ENCODE results near the gene FRRS1L.
A peak's percentile ranks its signal among the peaks of the same experiment; 100 is the strongest.

Gene FRRS1L, protein sequence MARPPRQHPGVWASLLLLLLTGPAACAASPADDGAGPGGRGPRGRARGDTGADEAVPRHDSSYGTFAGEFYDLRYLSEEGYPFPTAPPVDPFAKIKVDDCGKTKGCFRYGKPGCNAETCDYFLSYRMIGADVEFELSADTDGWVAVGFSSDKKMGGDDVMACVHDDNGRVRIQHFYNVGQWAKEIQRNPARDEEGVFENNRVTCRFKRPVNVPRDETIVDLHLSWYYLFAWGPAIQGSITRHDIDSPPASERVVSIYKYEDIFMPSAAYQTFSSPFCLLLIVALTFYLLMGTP

DNA sequence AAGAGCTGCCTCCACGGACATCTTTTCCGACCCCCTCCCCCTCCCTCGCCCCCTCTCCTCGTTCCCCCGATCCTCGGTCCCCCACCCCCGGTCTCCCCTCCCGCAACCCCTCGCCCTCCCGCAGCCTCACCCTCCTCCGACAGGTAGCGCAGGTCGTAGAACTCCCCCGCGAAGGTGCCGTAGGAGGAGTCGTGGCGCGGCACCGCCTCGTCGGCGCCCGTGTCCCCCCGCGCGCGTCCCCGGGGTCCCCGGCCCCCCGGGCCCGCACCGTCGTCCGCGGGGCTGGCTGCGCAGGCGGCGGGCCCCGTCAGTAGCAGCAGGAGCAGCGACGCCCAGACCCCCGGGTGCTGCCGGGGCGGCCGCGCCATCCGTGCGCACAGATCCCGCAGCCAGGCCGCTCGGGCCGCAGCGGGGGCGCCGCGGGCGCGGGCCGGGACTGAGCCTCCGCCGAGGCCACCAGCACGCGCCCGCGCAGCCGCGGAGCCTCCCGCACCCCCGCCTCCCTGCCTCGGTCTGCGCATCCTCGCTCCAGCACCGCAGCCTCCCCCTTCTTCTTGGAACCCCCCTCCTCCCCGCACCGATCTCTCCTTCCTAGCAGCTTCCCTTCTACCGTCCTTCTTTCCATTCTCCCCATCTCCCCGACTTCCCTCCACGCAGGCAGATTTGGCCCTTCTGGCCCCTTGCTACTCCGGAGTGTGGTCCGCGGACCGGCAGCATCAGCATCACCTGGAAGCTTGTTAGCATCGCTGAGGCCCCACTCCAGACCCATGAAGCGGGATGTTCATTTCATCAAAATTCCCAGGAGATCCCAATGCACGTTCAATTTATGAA, at the start of gene FRRS1L:
FRRS1L (minus strand) TSS at position 479 of the 831 bp plus-strand sequence; CDS start at position 368, 111 bp downstream.
- H3K4me3 ChIP-seq = peak within 1 kb of the TSS in 1 of 7 experiments; percentile 30

DNA sequence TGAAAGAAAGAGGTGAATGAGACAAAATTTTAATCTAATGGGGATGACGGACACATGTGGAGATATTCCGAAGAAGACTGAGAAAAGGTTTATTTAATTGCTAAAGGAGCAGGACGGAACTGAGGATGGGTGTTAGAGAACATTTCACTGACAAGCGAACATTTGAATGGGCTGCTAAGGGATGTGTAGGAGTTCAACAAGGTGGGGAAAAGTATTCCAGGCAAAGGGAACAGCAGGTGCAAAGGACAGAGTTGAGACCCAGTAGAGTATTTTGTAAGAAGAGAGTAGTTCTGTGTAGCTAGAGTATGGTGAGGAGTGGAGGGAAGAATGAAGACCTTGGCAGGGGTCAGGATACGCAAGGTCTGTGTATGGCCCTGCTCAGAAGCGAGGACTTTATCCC, 47.4 kb upstream of the FRRS1L start:
- Histone ChIP-seq H3K4me3 (no peak overlapping the region), H3K27ac (no peak overlapping the region)

More for the DNA sequence above, at the start of gene FRRS1L:
- H3K27ac ChIP-seq = no peak within 1 kb of the TSS

DNA sequence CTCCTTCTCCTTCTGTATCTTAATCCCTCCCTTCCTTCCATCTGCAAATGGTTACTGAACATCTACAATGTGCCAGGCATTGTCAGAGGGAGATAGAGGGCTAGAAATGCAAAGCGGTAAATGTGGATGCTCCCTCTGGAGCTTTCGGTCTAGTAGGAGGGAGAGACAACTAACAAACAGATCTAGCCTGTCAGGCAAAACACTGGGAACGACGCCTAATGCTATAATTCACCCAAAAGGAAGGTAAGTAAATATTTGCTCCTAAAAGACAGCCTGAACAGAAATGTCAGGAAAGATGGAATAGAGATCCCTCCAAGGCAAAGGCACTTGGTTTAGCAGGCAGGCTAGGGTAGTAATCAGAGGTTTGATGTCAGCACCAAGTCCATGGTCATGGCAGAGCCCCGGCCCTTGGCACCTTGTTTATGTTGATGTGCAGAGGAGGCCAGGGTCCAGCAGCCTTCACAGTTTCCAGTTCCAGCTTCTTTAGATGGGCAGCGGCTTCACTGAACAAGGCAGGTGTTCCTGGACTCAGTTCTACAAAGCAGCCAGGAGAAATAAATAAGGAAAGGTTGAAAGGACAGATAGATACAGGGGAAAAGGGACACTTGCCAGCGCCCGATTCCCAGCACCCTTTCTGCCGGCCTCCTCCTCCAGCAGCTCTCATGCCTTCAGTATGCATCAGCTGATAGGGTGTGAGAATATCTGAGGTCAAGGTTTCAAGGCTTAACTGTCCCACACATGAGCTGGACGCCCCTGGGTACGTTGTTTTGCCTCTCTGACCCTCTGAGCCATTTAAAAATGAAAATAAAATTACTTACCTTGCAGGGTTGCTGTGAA, 46.5 kb upstream of the FRRS1L start:
- Histone ChIP-seq H3K27ac (no peak overlapping the region), H3K4me3 (no peak overlapping the region)

DNA sequence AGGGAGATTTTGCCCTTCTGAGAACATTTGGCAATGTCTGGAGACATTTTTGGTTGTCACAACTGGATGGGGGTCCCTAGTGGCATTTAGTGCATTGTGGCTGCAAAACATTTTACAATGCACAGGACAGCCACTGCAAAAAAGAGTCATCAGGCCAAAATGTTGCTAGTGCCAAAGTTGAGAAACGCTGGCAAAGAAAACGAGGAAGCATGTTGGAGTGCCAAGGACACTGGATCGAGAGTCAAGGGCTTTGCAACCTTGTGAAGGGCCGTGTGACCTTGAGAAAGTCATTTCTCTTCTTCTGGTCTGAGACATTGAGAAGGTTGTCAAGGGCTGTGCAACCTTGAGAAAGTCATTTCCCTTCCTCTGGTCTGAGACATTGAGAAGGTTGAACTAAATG, 45.7 kb upstream of the FRRS1L start:
- H3K27ac ChIP-seq = no peak overlapping the region
- H3K4me3 ChIP-seq = no peak overlapping the region

DNA sequence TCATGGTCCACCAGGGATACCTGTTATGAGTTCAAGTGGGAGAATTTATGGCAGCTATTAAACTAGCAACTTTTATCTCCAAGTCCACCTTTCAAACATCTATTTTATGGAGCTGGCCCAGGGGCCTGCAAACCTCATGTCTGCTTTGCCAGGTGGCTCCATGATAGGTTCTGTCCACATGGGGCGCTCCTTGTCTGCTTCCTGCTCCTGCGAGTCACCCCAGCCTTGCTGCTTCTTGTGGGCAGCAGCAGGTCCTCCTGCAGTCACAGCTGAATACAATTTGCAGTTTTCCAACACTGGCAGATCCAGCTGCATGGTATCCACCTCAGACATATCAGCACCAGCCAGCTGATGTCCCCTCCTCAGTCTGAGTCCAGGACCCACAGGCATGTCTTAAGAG, 39.6 kb upstream of the FRRS1L start:
- H3K27ac ChIP-seq = no peak overlapping the region

DNA sequence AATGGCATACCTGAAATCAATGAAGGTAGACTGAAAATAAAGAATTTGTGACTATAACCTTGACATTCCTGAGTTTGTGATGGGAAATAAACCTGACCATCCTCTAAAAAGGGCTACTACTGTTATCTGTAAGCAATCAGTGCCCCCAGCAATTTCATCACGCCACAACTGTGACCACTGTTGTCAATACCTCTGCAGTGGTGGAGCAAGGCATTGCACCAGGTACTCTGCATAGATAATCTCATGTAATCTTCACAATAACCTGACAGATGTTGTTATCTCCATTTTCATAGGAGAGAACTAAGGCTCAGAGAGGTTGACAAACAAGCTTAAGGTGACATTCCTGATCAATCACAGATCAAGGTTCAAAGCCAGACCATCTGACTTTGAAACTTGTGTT, 38.5 kb upstream of the FRRS1L start:
- H3K4me3 ChIP-seq = no peak overlapping the region
- H3K27ac ChIP-seq = no peak overlapping the region

More for the DNA sequence above, 39.6 kb upstream of the FRRS1L start:
- no peak overlapping the region for H3K4me3 ChIP-seq

DNA sequence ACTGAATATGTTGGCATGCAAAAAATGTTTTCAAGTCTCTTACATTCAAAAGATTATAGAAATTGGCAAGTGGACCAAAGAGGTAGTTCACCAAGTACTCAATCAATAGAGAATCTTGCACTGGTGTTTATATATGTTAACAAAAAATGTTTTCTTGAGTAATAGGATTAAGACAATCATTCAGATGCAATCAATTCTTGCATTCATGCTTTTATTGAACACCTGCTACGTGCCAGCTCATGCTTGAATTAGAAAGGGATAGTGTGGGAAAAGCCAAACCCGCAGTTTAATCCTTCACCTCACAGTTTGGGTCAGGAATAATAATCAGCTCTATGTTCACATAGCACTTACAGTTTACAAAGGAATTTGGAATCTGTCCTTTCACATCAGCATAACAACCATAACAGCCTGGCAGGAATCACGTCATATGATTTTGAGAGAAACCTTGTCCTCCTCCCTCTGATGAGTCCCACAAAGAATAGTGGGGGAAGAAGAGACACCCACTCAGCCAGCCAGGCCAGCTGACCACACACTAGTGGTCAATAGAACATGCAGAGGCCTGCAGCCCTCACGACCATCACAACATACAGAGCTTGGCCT, 36.8 kb upstream of the FRRS1L start:
- Histone ChIP-seq H3K4me3 (no peak overlapping the region), H3K27ac (no peak overlapping the region)

DNA sequence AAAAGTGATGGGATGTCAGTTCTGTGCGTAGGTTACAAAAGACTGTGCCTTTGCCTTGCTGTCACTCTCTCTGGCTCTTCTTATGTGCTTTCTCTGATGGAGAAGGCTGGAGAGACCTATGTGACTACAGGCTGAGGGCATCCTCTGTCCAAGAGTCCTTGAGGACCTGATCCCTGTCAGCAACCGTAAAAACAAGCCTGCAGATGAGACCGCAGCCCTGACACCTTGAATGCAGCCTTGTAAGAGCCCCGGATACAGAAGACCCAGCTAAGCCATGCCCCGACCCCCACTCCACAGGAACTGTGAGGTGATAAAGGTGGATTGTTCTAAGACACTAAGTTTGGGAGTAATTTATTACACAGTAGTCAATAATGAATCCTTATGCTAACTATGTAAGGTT, 32.6 kb upstream of the FRRS1L start:
- Histone ChIP-seq H3K4me3 (no peak overlapping the region), H3K27ac (no peak overlapping the region)

DNA sequence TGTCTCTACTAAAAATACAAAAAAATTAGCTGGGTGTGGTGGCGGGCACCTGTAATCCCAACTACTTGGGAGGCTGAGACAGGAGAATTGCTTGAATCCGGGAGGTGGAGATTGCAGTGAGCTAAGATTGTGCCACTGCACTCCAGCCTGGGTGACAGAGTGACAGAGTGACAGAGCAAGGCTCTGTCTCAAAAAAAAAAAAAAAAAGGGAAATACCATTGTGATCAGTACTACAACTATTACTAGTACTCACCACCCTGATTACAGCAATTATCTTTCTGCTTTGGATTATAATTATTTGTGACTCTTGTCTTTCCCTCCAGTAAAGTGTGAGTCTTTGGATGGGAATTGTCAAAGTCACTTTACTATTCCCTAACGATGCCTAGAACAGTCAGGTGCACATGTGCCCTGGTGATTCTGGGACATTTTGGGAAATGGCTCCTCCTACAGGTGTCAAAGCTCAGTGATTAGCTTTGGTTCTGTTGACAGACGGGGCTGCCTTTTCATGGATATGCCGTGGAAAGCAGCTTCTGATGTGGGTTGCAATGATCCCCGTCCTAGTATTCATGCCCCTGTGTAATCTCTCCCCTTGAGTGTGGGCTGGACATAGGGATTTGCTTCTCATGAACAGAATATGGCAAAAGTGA, 31.8 kb upstream of the FRRS1L start:
- H3K27ac ChIP-seq = no peak overlapping the region
- no peak overlapping the region for H3K4me3 ChIP-seq

DNA sequence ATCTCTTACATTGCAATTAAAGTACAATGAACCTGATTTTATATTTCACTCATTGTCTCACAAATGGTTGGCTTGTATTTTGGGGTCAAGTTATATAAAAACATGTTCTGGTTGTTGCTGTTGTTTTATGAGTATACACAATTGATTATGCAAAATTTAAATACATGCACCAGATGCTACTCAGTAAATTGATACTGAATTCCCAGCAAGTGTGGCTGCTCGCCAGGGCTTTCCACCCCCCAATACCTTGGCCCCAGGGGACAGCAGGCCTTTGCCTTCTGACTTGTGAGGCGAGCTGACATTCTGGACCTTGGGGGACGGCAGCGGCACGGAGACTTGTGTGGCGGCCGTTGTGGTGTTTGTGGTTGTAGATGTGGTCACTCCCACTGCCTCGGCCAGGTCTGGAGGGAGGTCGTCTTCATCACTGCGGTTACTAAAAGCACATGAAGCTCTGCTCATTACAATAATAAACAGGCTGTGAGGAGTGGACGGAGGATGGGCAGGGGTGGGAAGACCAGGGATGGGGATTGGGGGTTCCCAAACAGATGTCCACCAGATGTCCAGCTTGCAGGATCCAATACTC, 27.0 kb upstream of the FRRS1L start:
- Histone ChIP-seq H3K4me3 (no peak overlapping the region), H3K27ac (no peak overlapping the region)

DNA sequence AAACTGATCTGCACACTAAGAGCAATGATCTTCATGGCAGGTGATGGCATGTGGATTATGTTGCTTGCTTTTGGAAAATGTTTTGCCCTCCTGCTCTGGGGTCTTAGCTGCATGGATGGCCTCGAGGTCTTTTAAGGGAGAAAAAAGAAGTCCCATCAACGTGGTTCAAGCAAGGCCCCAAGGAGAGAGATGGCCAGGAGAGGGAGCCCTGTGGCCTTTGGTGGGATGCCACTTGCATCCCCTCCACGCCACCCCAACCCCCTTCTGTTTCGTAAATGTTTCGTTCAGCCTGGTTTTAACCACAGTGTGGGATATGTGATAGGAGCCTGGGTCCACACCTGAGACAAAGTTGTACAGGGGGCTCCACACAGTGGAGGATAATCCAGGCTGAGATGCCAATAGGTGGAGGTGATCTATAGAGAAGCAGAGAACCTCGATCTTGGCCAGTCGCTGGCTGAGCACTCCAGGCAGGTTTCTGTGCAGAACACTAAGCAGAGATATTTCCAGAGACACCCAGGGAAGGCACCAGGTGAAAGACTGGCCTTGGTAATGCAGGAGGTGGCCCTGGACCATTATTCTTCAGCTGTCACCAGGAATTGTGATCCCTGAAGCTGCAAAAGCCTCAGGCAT, 25.8 kb upstream of the FRRS1L start:
- no peak overlapping the region for H3K4me3 ChIP-seq
- H3K27ac ChIP-seq = no peak overlapping the region

DNA sequence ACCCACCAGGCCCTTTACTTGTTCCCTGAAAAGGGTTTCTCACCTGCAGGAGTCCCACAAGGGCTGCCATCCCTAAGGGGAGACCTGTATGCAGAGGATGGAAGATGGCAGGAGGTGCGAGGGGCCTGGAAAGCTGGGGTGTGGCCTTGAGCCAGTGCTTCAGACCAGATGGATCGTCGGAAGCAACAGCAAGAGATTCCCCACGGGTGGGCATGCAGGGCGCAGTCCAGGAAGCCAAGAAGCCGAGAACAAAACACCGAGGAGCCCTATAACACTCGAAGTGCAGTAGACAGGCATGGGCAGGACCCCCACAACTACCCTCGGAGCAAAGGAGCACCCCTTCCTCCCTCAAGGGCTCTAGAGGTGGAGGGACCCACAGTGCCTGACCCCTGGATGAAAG, 24.7 kb upstream of the FRRS1L start:
- H3K4me3 ChIP-seq = no peak overlapping the region

DNA sequence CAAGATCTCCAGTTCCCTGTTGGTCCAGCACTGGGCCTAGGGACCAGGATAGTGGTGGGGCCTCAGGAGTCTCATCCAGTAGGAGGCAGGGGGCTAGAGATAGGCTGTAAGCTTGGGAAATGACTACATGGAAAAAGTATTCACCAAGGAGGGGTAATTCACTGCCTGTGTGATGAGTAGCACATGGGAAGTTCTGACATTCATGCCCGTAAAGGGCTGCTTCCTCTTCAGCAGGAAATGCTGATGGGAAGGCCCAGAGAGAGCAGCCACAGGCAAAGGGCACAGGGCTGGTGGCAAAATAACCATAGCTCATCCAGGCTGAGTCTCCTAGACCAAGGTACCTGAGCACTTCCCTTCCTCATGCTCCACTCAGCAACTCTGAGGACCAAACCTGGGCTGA, 23.1 kb upstream of the FRRS1L start:
- no peak overlapping the region for H3K4me3 ChIP-seq
- no peak overlapping the region for H3K27ac ChIP-seq

More for the DNA sequence above, 24.7 kb upstream of the FRRS1L start:
- no peak overlapping the region for H3K27ac ChIP-seq

DNA sequence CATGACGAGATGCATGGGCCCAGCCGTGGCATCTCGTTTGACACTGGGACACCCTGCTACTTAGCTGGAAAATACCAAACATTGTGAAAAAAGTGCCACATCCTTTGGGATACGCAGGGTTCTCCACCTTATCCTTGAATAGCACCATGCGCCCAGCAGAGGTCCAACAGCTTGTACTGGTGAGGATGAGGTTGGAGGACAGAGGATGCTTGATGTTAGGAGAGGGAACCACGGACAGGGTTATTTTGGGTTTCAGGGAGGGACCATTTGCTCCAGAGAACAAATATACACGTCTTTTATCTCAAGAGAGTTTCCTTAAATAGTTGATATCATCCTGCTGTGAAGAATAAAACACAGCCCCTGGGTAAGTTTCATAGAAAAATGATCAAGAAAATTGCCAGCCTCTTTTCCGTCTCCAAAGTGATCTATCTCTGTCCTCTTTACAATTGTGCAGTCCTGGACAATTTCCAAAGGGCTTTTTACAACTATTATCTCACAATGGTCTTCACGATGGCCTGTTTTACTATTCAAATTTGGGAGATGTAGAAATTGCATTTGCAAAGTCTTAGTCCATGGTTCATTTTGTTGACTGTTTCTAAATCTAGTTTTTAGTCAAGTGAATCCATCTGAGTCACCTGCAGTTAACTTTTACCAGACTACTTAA, 19.9 kb upstream of the FRRS1L start:
- H3K4me3 ChIP-seq = no peak overlapping the region
- H3K27ac ChIP-seq = no peak overlapping the region

DNA sequence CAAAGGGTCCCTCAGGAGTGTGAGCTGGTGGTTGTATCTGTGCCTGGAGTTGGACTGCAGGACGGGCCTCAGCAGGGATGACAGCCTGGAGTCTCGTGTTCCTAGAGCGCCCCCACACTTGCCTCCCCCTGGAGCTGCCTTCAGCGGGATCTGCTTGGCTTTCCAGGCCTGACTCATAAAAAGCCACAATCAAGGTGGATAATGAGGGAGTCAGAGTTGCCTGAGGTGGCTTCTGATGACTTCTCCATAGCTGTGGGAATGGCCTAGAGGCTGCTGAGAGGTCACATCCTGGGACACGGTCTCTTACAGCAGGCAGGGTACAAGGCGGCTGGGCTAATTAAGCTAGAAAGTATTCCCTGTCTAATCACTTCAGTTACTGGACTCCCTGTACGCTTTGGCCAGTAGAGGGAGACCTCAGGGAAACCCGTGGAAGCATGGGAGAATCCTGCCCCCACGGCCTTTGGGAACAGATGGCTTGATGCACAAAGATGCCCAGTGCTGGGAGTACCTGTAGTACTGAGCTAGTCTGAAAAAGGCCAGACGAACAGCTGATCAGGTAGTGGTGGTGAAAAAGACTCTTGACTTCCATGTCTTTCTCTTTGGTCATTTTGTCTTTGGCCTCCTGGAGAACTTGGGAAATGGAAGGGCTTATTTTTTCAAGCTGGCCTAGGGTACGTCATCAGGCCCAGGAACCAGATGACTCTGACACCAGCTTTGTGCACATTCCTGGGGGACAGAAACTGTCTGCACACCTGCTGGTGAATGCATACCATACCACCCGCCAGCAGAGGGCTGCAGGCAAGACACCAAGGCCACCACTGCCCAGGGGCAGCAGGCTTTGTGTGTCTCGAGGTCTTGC, 16.1 kb upstream of the FRRS1L start:
- Histone ChIP-seq H3K27ac (no peak overlapping the region), H3K4me3 (no peak overlapping the region)

DNA sequence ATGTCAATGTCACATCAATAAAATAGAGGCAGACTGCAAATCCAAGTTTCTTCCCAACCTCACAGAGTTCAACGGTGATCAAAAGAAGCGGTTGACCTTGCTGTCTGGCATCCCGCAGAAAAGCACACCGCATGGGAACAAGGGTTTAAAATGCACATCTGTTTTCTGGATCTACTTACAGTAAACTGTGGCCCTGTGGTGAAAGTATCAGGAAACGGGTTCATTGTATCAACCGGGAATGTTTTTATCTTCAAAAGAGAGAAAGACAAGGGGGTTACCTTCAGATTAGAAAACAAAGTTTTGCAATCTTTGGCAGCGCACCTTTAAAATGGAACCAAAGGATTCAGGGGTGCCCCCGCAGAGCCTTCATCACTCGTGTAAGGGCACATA, 15.5 kb upstream of the FRRS1L start:
- H3K27ac ChIP-seq = no peak overlapping the region

DNA sequence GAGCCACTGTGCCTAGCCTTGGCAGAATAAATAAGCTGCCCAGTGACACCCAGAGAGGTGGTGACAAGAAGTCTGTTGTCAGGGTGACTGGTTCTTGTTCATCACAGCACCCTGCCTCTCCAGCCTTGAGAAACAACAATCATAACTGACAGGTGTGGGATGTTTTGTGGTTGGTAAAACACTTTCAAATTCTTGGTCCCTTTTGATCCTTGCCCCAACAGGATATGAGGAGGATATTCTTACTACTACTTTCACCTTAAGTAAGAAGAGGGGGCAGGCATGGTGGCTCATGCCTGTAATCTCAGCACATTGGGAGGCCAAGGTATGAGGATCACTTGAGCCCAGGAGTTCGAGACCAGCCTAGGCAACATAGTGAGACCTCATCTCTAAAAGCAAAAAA, 14.2 kb upstream of the FRRS1L start:
- H3K27ac ChIP-seq = no peak overlapping the region
- no peak overlapping the region for H3K4me3 ChIP-seq

More for the DNA sequence above, 15.5 kb upstream of the FRRS1L start:
- no peak overlapping the region for H3K4me3 ChIP-seq

All from skin epidermis (tissue), 12 donors.